Measurements from ENCODE around the gene XAB2. TPM values are rescaled to one million over a fixed set of nuclear protein-coding genes. Genes with fewer than 3 reads are reported as not detected.

XAB2 gene
- total RNA-seq, 4 donors from 2014 or later: 20.3 to 34.1 (median 27.8) TPM

- TF ChIP-seq POLR2A (IDR thresholded peaks at IDR 0.05) (no peak), CTCF (IDR thresholded peaks at IDR 0.05) (no peak)
- H3K4me1 ChIP-seq: peaks cover 0 to 18% (median 5%) of the 10 kb centered on the region in 3 donors
- intact Hi-C loops (cut with DNase I): no loop called here
- H3K4me3 ChIP-seq: no peak overlapping the region
- H3K36me3 ChIP-seq: peaks cover 0 to 26% (median 4%) of the 10 kb centered on the region in 3 donors
- no peak for DNase-seq
- H3K27me3 ChIP-seq: peaks cover 0 to 37% (median 0%) of the 10 kb centered on the region in 4 donors
- H3K9me3 ChIP-seq: no peaks in the 10 kb centered on the region
- 38 to 40% methylated on average over 2 of the region's 2 CpGs for WGBS, 2 donors
- H3K27ac ChIP-seq: no peak overlapping the region
Observed at GRCh38 chr19:7650148-7650547, 20.8 kb upstream of the XAB2 start.

GRCh38 chr19:7648265-7649014 lies 19.1 kb upstream of the XAB2 start:
- WGBS, 2 donors: 84 to 86% methylated on average over 10 to 14 of the region's 15 CpGs
- DNase-seq: no peak
- Histone ChIP-seq H3K9me3 (no peaks in the 10 kb centered on the region), H3K4me1 (peaks cover 0 to 8% (median 5%) of the 10 kb centered on the region in 3 donors), H3K27ac (no peak overlapping the region), H3K27me3 (peaks cover 0 to 50% (median 0%) of the 10 kb centered on the region in 4 donors), H3K4me3 (no peak overlapping the region), H3K36me3 (peaks cover 0 to 36% (median 4%) of the 10 kb centered on the region in 3 donors)
- TF ChIP-seq POLR2A (IDR thresholded peaks at IDR 0.05) (no peak), CTCF (IDR thresholded peaks at IDR 0.05) (no peak)
- intact Hi-C loops (cut with DNase I): no loop called here

GRCh38 chr19:7647156-7647555 lies 17.8 kb upstream of the XAB2 start:
- H3K36me3 ChIP-seq: peaks cover 0 to 44% (median 4%) of the 10 kb centered on the region in 3 donors
- H3K27ac ChIP-seq: no peak overlapping the region
- no peaks in the 10 kb centered on the region for H3K9me3 ChIP-seq
- WGBS, 2 donors: no CpG with 5 or more reads among the region's 26 CpGs
- intact Hi-C loops (cut with DNase I): no loop called here
- no peak for TF ChIP-seq CTCF (IDR thresholded peaks at IDR 0.05)
- TF ChIP-seq POLR2A (IDR thresholded peaks at IDR 0.05): no peak
- peaks cover 0 to 3% (median under 1%) of the 10 kb centered on the region in 3 donors for H3K4me1 ChIP-seq
- peaks cover 0 to 58% (median 0%) of the 10 kb centered on the region in 4 donors for H3K27me3 ChIP-seq
- no peak overlapping the region for H3K4me3 ChIP-seq
- no peak for DNase-seq

- Histone ChIP-seq H3K27ac (no peak overlapping the region), H3K36me3 (peaks cover 0 to 47% (median 4%) of the 10 kb centered on the region in 3 donors), H3K4me3 (no peak overlapping the region), H3K4me1 (no peaks in the 10 kb centered on the region), H3K9me3 (no peaks in the 10 kb centered on the region), H3K27me3 (peaks cover 0 to 54% (median 0%) of the 10 kb centered on the region in 4 donors)
- WGBS, 2 donors: 91 to 100% methylated on average over 2 to 5 of the region's 8 CpGs
- intact Hi-C loops (cut with DNase I): no loop called here
- TF ChIP-seq CTCF (IDR thresholded peaks at IDR 0.05) (no peak), POLR2A (IDR thresholded peaks at IDR 0.05) (no peak)
- DNase-seq: no peak
Observed at GRCh38 chr19:7646426-7646700, 17.0 kb upstream of the XAB2 start.

- no peak for TF ChIP-seq POLR2A (IDR thresholded peaks at IDR 0.05)
- no peak for TF ChIP-seq CTCF (IDR thresholded peaks at IDR 0.05)
- no peak overlapping the region for H3K27ac ChIP-seq
- peaks cover 0 to 51% (median 4%) of the 10 kb centered on the region in 3 donors for H3K36me3 ChIP-seq
- WGBS, 2 donors: 65 to 75% methylated on average over 11 to 14 of the region's 20 CpGs
- H3K4me3 ChIP-seq: no peak overlapping the region
- no peak for DNase-seq
- intact Hi-C loops (cut with DNase I): no loop called here
- no peaks in the 10 kb centered on the region for H3K4me1 ChIP-seq
- no peaks in the 10 kb centered on the region for H3K9me3 ChIP-seq
- peaks cover 0 to 49% (median 0%) of the 10 kb centered on the region in 4 donors for H3K27me3 ChIP-seq
Observed at GRCh38 chr19:7645656-7646425, 16.5 kb upstream of the XAB2 start.
